GM18867 (cell line): Measurements from ENCODE around the gene SERGEF.

Experiments
- ATAC-seq: cut with Tn5 transposase; IDR thresholded peaks from one replicate; pipeline ENCODE4 v1.9.1; 2021; ENCODE audit warnings: mild to moderate bottlenecking, moderate library complexity; ENCODE audit not compliant: unreplicated experiment

The SERGEF gene

DNA sequence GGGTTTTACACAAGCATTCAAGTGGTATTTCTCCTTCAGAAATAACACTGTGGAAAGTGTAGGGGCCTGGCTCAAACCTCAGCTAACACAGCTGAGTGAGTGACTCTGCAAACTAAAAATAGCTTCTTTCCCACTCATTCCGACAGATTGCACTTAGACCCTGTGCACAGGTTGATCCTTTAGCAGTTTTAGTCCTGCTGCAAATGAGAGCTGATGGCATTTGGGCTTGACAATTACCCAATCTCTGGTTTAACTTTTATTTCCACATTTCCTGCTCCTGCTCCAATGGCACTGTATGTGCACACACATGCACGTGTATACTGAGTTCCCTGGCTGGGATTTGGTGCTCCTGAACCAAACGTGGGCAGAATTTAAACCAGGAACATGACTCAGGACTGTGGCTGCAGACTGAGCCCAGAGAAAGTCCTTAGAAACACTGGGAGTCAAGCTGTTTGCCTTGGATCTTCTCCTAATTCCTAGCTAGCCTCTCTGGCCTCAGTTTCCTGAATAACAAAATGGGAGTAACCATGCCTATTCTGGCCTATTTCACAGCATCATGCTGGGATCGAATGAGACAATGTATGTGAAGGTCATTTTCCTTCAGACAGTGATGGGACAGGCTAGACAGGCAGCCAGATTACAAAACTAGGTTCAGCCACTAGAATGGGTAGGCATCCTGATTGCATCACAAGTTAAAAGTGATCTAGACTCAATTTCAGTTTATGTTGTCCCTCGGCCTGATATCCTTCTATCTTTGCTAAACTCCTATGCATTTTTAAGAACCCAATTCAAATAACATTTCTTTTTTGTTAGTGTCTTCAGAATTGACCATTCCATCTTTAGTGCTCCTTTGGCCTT, 58.2 kb downstream of the SERGEF start:
- ATAC-seq = no peak

- ATAC-seq = no peak
Observed at GRCh38 chr11:17952487-17952886, 60.4 kb downstream of the SERGEF start.

DNA sequence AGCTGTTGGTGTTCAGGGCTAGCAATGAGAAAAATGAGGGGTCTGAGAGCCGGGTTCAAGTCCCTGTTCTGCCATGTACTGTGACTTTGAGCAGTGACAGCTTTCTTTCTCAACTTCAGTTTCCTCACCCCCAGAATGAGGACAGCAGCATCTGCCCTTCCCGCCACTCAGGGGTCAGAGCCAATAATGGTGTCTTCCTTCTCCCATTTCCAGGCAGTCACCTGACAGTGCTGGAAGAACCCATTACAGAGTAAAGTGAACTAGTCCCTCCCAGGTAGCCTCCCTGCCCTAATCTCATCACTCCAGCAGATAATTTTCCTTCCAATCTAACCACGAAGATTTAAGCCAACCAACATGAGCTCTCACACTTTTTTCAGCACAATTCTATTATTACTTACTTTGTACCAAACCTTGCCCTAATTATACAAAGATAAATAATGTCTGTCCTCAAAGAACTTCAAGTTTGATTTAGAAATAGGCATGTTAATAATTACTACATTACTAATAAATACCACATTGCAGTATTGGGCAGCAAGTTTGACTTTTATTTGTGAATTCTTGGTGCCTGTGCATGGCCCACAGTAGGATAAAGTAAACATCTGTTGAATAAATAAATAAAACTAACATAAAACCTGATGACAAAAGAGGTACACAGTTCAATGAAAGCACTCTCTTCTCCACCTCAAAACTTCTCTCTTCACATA, 61.0 kb downstream of the SERGEF start:
- no peak for ATAC-seq

DNA sequence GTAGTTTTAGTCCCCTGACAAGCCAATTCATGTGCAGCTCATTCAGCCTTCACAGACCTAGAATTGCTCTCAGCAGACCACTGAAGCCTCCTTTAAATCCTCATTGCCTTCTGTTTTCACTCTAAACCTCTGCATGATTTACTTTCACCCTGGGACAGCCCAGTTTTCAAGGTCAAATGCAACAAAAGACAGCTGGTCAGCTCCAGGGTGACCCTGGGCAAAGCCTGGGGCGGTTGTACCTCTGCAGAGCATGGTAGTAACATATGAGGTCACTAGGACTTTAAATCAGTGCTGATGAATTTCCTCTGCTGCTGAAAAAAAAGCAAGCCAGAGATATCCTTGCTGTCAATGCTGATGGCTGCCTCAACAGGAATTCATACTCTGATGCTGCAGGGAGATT, 62.2 kb downstream of the SERGEF start:
- ATAC-seq = no peak

GRCh38 chr11:17948296-17948695, 64.6 kb downstream of the SERGEF start:
- ATAC-seq = no peak

GRCh38 chr11:17939542-17939941, 73.3 kb downstream of the SERGEF start:
- ATAC-seq = no peak

GRCh38 chr11:17936790-17937189, 76.1 kb downstream of the SERGEF start:
- no peak for ATAC-seq

DNA sequence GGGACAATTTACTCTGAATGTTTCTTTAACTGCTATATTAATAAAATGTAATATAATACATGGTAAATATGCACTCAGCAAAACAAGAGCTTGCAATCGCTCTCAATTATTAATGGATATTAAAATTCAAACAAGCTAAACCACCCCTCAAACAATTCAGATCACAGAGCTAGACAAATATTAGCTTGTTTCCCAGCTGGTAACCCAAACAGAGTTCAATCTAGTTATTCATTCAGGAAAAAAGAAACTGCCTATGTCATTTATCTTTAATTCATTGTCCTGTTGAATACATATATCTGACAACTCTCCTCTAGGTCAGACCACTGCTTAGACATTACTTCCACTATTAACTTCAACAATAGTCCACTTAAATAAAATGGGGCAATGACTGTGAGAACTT, 78.7 kb downstream of the SERGEF start:
- ATAC-seq = no peak

- no peak for ATAC-seq
Observed at GRCh38 chr11:17933708-17934107, 79.1 kb downstream of the SERGEF start.

- no peak for ATAC-seq
Observed at GRCh38 chr11:17932472-17932871, 80.4 kb downstream of the SERGEF start.

GRCh38 chr11:17931595-17931994, 81.3 kb downstream of the SERGEF start:
- no peak for ATAC-seq

GRCh38 chr11:17930544-17931125, 82.2 kb downstream of the SERGEF start:
- ATAC-seq = no peak

- ATAC-seq = no peak
Observed at GRCh38 chr11:17929171-17929570, 83.7 kb downstream of the SERGEF start.

DNA sequence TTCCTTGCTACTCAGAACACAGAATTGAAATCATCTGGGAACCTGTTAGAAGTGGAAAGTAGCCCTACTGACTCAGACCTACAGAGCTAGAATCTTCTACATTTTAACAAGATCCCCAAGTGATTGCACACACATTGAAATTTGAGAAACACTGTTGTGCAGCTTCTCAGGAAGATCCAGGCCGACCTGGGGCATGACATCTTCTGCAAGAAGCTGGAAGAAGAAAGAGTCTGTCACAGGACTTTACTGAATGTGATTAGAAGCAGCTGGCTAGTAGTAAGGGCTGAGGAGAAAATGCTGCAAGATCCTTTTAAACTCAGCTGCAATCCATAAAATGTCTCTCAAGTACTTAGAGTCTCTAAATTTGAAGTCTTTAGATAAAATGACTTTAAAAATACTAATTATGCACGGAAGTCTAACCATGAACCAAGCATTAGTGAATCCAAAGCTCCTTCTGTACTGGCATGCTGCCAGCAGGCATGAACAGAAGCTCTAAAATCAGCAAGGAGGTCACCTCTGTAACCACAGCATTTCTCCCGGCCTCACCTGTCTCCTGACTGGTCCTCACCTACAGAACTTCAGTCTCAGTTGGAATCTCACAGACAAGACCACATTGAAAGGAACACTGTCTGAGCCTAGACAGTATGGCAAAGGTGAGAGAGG, 85.0 kb downstream of the SERGEF start:
- no peak for ATAC-seq

DNA sequence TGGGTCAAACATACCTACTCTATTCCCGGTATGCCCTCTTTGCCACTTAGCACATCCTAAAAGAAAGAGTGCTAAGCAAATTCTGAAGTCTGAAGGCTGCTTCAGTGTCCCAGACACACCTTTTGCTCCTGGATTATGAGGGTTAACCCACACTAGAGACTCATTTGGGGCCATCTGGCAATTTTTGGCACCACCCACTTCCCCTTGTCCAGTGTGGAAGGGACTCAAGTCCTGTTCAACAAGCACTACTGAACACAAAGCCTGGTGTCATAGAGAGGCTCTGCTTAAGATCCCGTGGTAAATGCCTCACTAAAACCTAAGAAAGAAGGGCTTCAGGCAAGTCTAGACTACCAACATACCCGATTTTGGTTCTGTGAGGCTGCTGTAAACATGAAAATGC, 85.8 kb downstream of the SERGEF start:
- no peak for ATAC-seq

DNA sequence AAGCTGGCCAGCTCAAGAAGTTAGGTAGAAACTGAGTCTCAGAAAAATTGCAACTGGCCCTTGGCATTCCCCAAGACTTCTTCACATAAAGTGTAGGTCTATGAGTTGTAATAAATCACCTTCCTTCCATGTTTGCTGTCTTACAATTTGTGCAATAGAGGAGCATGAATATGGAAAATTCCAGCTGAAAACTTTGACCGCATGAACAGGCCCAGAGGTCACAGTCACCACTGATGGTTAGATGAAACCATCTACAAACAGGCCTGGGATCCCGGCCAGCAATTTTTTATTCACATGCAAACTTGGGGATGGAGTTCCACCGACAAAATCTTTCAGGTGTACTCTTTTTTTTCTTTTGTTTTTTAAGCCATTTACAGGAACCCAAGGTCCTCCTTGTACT, 88.1 kb downstream of the SERGEF start:
- ATAC-seq = no peak

DNA sequence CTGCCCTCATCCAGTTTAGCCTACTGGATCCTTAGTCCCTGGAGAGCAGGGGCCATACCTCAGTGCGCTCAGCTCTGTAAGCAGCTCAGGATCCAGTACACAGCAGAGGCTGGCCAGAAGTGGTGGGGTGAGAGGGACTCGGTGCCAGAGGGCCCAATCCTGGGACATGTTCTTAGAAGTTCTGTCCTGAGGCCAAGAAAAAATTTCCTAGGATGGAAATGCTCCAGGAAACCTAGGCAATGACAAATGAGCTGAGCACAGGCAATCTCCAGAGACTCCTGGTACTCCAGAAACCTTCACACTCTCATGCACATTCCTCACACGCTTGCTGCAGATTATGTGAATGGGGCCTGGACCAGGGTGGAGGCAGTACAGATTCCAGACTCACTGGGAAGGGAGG, 89.6 kb downstream of the SERGEF start:
- ATAC-seq = no peak

DNA sequence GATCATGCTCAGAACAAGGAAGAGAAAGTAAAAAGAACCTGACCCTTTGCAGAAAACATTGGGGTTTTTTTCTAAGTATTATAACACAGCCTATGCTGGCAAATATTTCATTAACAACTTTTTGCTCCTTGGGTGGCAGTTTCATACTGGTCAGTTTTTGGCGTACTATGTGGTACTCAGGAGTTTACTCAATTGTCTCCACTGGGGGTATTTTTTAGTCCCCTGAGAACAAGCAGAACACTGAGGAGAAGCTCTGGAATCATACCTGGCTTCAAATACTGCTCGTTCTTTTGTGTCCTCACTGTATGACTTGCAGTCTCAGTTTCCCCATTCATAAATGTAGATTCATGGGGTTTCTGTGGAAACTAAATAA, 90.4 kb downstream of the SERGEF start:
- ATAC-seq = no peak

DNA sequence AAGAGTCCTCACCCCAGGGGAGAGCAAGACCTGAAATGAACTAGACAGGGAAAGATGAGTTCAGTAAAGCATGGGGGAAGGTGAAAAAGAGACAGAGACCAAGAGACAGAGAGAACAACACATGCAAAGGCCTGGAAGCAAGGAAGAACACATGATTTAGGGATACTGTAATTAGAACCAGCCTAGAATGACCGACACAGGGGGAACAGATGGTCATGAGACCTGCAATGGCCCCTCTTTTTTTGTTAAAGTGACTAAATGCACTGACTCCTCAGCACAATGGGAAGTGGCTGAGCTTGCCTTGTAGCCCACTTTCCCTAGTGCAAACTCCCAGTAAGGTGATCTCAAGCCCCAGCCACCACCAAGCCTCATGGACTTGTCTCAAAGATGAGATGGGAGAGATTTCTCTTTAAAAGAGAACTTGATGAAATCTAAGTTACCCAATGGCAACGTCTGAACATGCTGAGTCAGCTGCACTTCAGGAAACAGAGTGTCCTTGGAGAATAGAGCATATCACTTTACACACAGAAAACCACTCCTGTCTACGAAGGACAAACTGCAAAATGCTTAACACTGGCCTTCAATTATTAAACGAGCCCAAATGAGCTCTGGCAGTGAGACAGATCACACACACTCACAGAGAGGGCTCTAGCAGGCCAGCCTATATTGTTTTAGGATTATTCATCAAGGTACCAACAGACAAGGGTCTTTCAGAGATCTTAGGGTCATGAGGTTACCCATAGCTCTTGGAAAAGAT, 91.0 kb downstream of the SERGEF start:
- ATAC-seq = no peak

- ATAC-seq = no peak
Observed at GRCh38 chr11:17918049-17918605, 94.7 kb downstream of the SERGEF start.
